Astrocyte (in vitro differentiated cells and primary cell): ENCODE results near the gene C3orf22.

Experiments used
- EZH2 ChIP-seq: IDR thresholded peaks from 2 replicates; pipeline ENCODE4 v1.6.1; 2012; ENCODE audit warnings: mild to moderate bottlenecking, low read length, inconsistent platforms; ENCODE audit not compliant: insufficient read depth
- TF ChIP-seq, protein P1 (sequence below): IDR thresholded peaks from 2 replicates; pipeline ENCODE4 v1.5.1; 2011; ENCODE audit warnings: low read depth, mild to moderate bottlenecking, inconsistent platforms, low read length, moderate library complexity; ENCODE audit not compliant: insufficient read depth

DNA sequence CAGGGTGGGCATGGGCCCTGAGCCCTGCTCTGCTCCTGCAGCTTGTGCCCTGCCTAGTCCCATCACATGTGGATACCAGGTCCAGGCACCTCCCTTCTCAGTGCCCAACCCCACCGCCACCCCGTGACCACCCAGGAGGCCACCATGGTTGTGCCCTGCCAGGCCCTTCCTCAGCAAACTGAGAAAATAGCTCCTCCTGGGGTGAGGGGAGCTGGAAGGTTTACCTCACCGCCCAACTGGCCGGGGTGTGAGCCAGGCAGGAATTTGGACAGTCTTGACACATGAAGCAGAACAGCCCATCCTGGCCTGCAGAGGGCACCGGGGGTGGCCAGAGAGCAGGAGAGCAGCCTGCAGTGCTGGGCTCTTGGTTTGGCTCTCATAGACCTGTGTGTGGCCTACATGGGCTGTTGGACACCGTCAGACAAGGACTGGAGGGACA is 11.4 kb upstream of the C3orf22 start:
- TF ChIP-seq, protein P1, sequence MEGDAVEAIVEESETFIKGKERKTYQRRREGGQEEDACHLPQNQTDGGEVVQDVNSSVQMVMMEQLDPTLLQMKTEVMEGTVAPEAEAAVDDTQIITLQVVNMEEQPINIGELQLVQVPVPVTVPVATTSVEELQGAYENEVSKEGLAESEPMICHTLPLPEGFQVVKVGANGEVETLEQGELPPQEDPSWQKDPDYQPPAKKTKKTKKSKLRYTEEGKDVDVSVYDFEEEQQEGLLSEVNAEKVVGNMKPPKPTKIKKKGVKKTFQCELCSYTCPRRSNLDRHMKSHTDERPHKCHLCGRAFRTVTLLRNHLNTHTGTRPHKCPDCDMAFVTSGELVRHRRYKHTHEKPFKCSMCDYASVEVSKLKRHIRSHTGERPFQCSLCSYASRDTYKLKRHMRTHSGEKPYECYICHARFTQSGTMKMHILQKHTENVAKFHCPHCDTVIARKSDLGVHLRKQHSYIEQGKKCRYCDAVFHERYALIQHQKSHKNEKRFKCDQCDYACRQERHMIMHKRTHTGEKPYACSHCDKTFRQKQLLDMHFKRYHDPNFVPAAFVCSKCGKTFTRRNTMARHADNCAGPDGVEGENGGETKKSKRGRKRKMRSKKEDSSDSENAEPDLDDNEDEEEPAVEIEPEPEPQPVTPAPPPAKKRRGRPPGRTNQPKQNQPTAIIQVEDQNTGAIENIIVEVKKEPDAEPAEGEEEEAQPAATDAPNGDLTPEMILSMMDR, result no peak
- TF ChIP-seq EZH2, result no peak
